DND-41 (cell line): Measurements from ENCODE around the gene SLC41A1.

Experiments used
- ATAC-seq: fragments of 200-7000 bp; cut with Tn5 transposase; 3 replicates; pipeline ENCODE4 v1.9.1; 2021; ENCODE audit warnings: low read depth; ENCODE audit not compliant: insufficient read depth
- DNase-seq: peaks from one replicate; pipeline ENCODE4 v3.0.0-alpha.2; 2020
- H2AFZ ChIP-seq: 2 replicates; pipeline ENCODE4 v1.6.0; 2012; ENCODE audit warnings: low read depth, low read length
- H3K27ac ChIP-seq: 2 replicates; pipeline ENCODE4 v1.5.1; 2012; ENCODE audit warnings: low read length, inconsistent platforms
- H3K27me3 ChIP-seq: fragments of 200-600 bp; sonication (generic); 2 replicates; pipeline ENCODE4 v1.6.0; 2012; ENCODE audit warnings: low read length, mild to moderate bottlenecking, inconsistent platforms; ENCODE audit not compliant: insufficient read depth, poor library complexity
- H3K36me3 ChIP-seq: 2 replicates; pipeline ENCODE4 v1.5.1; 2012; ENCODE audit warnings: low read length, inconsistent platforms; ENCODE audit not compliant: insufficient read depth
- H3K4me1 ChIP-seq: 2 replicates; pipeline ENCODE4 v1.5.1; 2012; ENCODE audit warnings: mild to moderate bottlenecking, low read length; ENCODE audit not compliant: insufficient read depth
- H3K4me2 ChIP-seq: 2 replicates; pipeline ENCODE4 v1.6.0; 2012; ENCODE audit warnings: mild to moderate bottlenecking, moderate library complexity, low read length, inconsistent platforms; ENCODE audit not compliant: insufficient read depth
- H3K4me3 ChIP-seq, 2 experiments: fragments of 200-600 bp in 1 of 2; shearing (Covaris generic) in 1 of 2; 2 replicates each; pipeline ENCODE4 v1.5.1; 2012 to 2016; ENCODE audit warnings: inconsistent platforms in 2 of 2, low read length in 2 of 2, mild to moderate bottlenecking in 2 of 2, low read depth in 1 of 2, moderate library complexity in 1 of 2
- H3K79me2 ChIP-seq: 2 replicates; pipeline ENCODE4 v1.6.0; 2012; ENCODE audit warnings: low read length, inconsistent platforms; ENCODE audit not compliant: insufficient read depth
- H3K9ac ChIP-seq: 2 replicates; pipeline ENCODE4 v1.6.0; 2012; ENCODE audit warnings: low read depth, mild to moderate bottlenecking, inconsistent platforms, low read length, moderate library complexity
- H3K9me3 ChIP-seq: 2 replicates; pipeline ENCODE4 v1.5.1; 2012; ENCODE audit warnings: low read length, moderate library complexity, mild to moderate bottlenecking, inconsistent platforms; ENCODE audit not compliant: insufficient read depth, severe bottlenecking
- H4K20me1 ChIP-seq: 2 replicates; pipeline ENCODE4 v1.6.0; 2012; ENCODE audit warnings: low read length; ENCODE audit not compliant: insufficient read depth
- EZH2 ChIP-seq: IDR thresholded peaks from 3 replicates; pipeline ENCODE4 v1.6.1; 2012; ENCODE audit warnings: borderline replicate concordance, low read depth, mild to moderate bottlenecking, moderate library complexity, low read length, inconsistent platforms; ENCODE audit not compliant: severe bottlenecking
- TF ChIP-seq, protein P1 (sequence below): IDR thresholded peaks from 2 replicates; pipeline ENCODE4 v1.5.1; 2012; ENCODE audit warnings: borderline replicate concordance, low read length, moderate library complexity, mild to moderate bottlenecking; ENCODE audit not compliant: poor library complexity, severe bottlenecking; ENCODE audit errors: extremely low read depth

Gene SLC41A1

DNA sequence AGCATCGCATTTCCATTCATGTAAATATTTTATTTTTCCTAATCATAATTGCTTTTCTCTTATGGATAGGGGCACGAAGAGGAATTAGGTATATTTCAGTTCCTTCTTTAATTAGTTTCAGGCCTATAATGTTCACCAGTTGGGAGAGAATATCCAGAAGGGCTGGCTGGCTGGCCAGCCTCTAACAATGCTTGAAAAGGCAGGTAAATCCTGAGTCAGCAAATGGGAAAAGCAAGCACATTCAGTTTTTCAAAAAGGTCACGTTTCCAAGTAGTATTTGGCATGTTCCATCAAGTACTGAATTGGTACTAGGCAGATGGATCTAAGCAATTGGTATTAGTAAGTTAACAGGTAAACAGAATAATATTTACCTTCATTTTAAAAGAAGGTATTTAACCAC, 45.8 kb downstream of the SLC41A1 start:
- Histone ChIP-seq H3K27me3 (no peaks in the 10 kb centered on the region), H3K4me1 (no peaks in the 10 kb centered on the region), H3K4me2 (no peak overlapping the region), H3K27ac (no peak overlapping the region), H3K9me3 (no peaks in the 10 kb centered on the region), H3K9ac (no peak overlapping the region), H3K79me2 (no peaks in the 10 kb centered on the region), H3K36me3 (peaks cover 12% of the 10 kb centered on the region; the same call in 1 of the 2 replicates), H4K20me1 (no peaks in the 10 kb centered on the region), H3K4me3 (no peak overlapping the region), H2AFZ (no peak overlapping the region)
- DNase-seq (no peak), ATAC-seq (no peak)
- TF ChIP-seq, protein P1, sequence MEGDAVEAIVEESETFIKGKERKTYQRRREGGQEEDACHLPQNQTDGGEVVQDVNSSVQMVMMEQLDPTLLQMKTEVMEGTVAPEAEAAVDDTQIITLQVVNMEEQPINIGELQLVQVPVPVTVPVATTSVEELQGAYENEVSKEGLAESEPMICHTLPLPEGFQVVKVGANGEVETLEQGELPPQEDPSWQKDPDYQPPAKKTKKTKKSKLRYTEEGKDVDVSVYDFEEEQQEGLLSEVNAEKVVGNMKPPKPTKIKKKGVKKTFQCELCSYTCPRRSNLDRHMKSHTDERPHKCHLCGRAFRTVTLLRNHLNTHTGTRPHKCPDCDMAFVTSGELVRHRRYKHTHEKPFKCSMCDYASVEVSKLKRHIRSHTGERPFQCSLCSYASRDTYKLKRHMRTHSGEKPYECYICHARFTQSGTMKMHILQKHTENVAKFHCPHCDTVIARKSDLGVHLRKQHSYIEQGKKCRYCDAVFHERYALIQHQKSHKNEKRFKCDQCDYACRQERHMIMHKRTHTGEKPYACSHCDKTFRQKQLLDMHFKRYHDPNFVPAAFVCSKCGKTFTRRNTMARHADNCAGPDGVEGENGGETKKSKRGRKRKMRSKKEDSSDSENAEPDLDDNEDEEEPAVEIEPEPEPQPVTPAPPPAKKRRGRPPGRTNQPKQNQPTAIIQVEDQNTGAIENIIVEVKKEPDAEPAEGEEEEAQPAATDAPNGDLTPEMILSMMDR, result no peak
- no peak for TF ChIP-seq EZH2

DNA sequence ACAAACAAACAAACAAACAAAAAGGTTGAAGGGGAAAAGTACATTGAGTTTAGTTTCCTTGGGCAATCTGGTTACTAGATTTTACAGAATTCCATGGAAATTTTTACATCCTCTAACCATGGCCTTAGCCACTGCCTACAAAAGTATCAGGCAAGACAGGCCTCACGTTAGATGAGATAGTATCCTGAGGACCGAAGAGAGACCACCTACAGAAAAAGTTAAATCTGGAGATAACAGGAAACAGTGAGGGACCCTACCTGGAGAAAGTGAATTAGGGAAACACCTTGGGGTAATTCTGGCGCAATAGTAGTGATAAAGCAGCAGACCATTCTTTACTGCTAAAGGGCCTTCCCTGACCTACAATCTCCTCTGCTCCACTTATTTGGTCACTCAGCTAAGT, 46.4 kb downstream of the SLC41A1 start:
- ATAC-seq (no peak), DNase-seq (no peak)
- Histone ChIP-seq H3K27me3 (no peaks in the 10 kb centered on the region), H2AFZ (no peak overlapping the region), H3K4me3 (no peak overlapping the region), H3K4me1 (no peaks in the 10 kb centered on the region), H3K36me3 (peaks cover 12% of the 10 kb centered on the region; the same call in 1 of the 2 replicates), H4K20me1 (no peaks in the 10 kb centered on the region), H3K27ac (no peak overlapping the region), H3K79me2 (no peaks in the 10 kb centered on the region), H3K4me2 (no peak overlapping the region), H3K9ac (no peak overlapping the region), H3K9me3 (no peaks in the 10 kb centered on the region)
- TF ChIP-seq, protein P1, result no peak
- no peak for TF ChIP-seq EZH2

DNA sequence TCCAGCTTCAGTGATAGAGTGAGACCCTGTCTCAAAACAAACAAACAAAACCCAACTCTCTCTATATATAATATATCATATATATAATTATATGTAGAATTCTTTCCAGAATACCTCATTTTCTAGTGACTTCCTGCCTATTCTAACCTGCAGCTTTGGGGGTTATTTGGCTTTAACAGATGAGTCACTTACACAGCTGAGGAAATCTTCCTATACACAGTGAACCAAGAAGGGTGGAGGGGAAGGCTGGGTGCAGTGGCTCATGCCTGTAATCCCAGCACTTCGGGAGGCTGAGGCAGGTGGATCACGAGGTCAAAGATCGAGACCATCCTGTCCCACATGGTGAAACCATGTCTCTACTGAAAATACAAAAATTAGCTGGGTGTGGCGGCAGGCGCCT, 47.0 kb downstream of the SLC41A1 start:
- no peak for ATAC-seq
- DNase-seq, result no peak
- Histone ChIP-seq H3K4me2 (no peak overlapping the region), H3K79me2 (no peaks in the 10 kb centered on the region), H3K36me3 (peaks cover 12% of the 10 kb centered on the region; the same call in 1 of the 2 replicates), H3K4me1 (no peaks in the 10 kb centered on the region), H3K9ac (no peak overlapping the region), H3K9me3 (no peaks in the 10 kb centered on the region), H3K27me3 (no peaks in the 10 kb centered on the region), H3K27ac (no peak overlapping the region), H2AFZ (no peak overlapping the region), H4K20me1 (no peaks in the 10 kb centered on the region), H3K4me3 (no peak overlapping the region)
- TF ChIP-seq, protein P1, result no peak
- no peak for TF ChIP-seq EZH2

DNA sequence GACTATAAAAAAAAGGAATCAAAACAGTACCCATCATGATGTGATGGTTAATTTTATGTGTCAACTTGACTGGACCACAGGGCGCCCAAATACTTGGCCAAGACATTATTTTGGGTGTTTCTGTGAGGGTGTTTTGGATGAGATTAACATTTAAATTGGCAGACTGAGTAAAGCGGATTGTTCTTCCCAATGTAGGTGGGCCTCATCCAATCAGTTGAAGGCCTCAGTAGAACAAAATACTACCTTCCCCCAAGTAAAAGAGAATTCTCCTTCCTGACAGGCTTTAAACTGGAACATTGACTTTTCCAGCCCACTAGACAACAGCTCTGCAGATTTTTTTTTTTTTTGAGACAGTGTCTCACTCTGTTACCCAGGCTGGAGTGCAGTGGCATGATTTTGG, 48.4 kb downstream of the SLC41A1 start:
- Histone ChIP-seq H3K36me3 (peaks cover 3% of the 10 kb centered on the region; the same call in 1 of the 2 replicates), H3K4me1 (no peaks in the 10 kb centered on the region), H3K27me3 (no peaks in the 10 kb centered on the region), H3K9me3 (no peaks in the 10 kb centered on the region), H3K4me2 (no peak overlapping the region), H3K4me3 (no peak overlapping the region), H2AFZ (no peak overlapping the region), H3K79me2 (no peaks in the 10 kb centered on the region), H3K27ac (no peak overlapping the region), H3K9ac (no peak overlapping the region), H4K20me1 (no peaks in the 10 kb centered on the region)
- DNase-seq (no peak), ATAC-seq (no peak)
- TF ChIP-seq EZH2, result no peak
- TF ChIP-seq, protein P1, result no peak
